HG03175 (cell line): Measurements from ENCODE around the gene TEC.
"Not testable (repeated sequence)": the region's sequence is repeated elsewhere in the genome, so short reads cannot be mapped to it uniquely, and the experiment has no call there.

Experiments used
- ATAC-seq: cut with Tn5 transposase; IDR thresholded peaks from one replicate; pipeline ENCODE4 v1.9.1; 2021; ENCODE audit warnings: mild to moderate bottlenecking, moderate library complexity; ENCODE audit not compliant: unreplicated experiment

The TEC gene

GRCh38 chr4:48268956-48269860, at the start of gene TEC:
Gene TEC (minus strand): TSS chr4:48269838. CDS start chr4:48228614, 41,224 bp downstream.
- ATAC-seq: peak; percentile 24

GRCh38 chr4:48315728-48316630, 46.3 kb upstream of the TEC start:
- peak; percentile 83 for ATAC-seq

GRCh38 chr4:48314746-48315145, 45.1 kb upstream of the TEC start:
- not testable (repeated sequence) for ATAC-seq

GRCh38 chr4:48311896-48312295, 42.3 kb upstream of the TEC start:
- ATAC-seq: no peak

DNA sequence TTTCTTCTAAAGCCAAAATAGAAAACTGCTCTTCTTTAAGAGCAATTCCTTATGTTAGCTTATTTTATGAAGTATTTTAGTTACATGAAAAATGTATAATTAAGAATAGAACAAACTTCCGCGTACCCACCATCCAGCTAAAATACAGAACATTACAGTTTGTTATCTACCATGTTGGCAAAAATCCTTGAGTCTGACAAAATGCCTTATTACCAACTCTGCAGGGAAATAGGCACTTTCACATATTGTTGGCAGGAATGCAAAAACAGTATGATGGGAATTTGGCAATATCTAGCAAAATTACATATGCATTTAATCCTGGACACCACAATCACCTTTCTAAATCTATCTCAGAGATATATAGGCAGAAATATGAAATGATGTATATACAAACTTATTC, 39.3 kb upstream of the TEC start:
- ATAC-seq: no peak

GRCh38 chr4:48307528-48307927, 37.9 kb upstream of the TEC start:
- ATAC-seq: peak; percentile 68

GRCh38 chr4:48305508-48305907, 35.9 kb upstream of the TEC start:
- ATAC-seq: no peak

- ATAC-seq: no peak
Measured at GRCh38 chr4:48300004-48300403, 30.4 kb upstream of the TEC start.

DNA sequence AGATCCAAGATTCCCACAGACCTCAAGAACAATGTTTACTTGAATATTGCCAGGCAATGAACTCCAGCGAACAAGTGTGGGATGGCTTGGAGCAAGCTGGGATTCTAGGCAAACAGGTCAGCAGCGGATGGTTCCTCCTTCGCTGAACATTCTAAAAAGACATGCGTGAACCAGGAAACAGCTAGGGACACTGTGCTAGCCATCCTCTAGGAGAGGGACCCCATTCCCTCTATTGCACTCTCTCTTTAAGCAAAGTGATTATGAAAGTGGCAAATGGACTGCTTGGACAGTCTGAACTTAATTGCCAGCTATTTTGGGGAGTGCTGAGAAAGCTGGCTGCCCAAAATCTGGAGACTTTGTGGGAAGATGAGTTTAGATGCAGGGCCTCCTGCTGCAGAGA, 29.9 kb upstream of the TEC start:
- ATAC-seq: no peak

- ATAC-seq: no peak
Measured at GRCh38 chr4:48297256-48297846, 27.7 kb upstream of the TEC start.

GRCh38 chr4:48296365-48296764, 26.7 kb upstream of the TEC start:
- ATAC-seq: peak; percentile 97

DNA sequence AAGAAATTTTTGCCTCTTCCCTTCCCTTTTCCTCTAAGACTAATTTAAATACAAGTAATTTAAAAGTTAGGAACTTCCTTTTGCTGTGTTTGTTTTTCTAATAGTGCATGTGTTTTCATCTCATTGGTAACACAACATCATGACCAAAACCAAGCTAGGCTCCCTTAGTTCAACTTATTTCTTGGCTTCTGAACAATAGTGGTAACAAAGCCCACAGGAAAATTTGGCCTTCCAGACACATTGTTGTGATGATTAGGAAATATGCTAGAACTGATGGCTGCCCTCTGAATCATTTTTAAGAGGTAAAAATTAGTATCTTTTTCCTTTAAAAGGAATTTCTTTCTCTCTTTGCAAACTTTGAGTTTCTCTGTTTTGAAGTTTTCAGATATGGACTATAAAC, 25.5 kb upstream of the TEC start:
- no peak for ATAC-seq

- ATAC-seq: not testable (repeated sequence)
Measured at GRCh38 chr4:48292218-48292790, 22.7 kb upstream of the TEC start.

GRCh38 chr4:48290146-48290772, 20.6 kb upstream of the TEC start:
- peak; percentile 42 for ATAC-seq

GRCh38 chr4:48286060-48286459, 16.4 kb upstream of the TEC start:
- ATAC-seq: not testable (repeated sequence)

GRCh38 chr4:48285640-48286039, 16.0 kb upstream of the TEC start:
- not testable (repeated sequence) for ATAC-seq

- no peak for ATAC-seq
Measured at GRCh38 chr4:48275686-48276085, 6.0 kb upstream of the TEC start.

DNA sequence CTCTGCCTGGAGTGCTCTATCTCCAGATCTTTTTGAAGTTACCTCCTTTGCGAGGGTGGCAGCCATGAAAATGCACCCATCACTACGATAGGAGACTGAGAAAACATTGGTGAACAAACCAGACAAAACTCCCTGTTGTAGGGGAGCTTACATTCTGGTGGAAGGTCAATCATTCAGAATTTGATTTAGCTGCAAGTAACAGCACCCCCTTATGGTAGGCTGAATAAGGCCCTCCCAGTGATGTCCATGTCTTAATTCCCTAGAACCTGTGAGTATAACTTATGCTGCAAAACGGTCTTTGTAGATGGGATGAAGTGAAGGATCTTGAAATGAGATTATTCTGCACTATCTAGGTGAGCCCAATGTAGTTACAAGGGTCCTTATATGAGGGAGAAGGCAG, 5.6 kb upstream of the TEC start:
- peak; percentile 45 for ATAC-seq

DNA sequence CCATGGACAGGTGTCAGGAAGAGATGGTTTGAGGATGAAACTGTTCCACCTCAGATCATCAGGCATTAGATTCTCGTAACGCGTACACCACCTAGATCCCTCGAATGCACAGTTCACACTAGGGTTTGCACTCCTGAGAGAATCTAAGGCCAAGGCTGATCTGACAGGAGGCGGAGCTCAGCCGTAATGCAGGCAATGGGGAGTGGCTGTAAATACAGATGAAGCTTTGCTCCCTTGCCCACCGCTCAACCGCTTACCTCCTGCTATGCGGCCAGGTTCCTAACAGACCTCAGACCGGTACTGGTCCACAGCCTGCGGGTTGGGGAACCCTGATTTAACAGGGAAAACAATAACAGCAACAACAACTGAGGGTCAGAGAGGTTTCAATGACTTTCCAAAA, 2.0 kb upstream of the TEC start:
- ATAC-seq: no peak

- ATAC-seq: no peak
Measured at GRCh38 chr4:48270951-48271473, 1.4 kb upstream of the TEC start.
